Thyroid gland (tissue), 4 donors: ENCODE measurements around the gene HIP1. TPM values are rescaled to one million over a fixed set of nuclear protein-coding genes. Genes with fewer than 3 reads are reported as not detected.

ENCODE experiments used
- DNase-seq, 2 donors: peaks; one replicate each; pipeline ENCODE4 v3.0.0-alpha.2; 2019
- H3K27ac ChIP-seq, 3 donors: fragments of 200-600 bp; sonication (generic); 1 replicate in 2 of 3; 2 replicates in 1 of 3; pipeline ENCODE4 v1.5.1; 2016 to 2019; ENCODE audit warnings: mild to moderate bottlenecking in 1 of 3, moderate library complexity in 1 of 3
- H3K27me3 ChIP-seq: fragments of 200-600 bp; sonication (generic); one replicate; pipeline ENCODE4 v1.5.1; 2019
- H3K36me3 ChIP-seq, 2 donors: fragments of 200-600 bp; sonication (generic); one replicate each; pipeline ENCODE4 v1.5.1; 2016 to 2019
- H3K4me1 ChIP-seq, 2 donors: fragments of 200-600 bp; sonication (generic); one replicate each; pipeline ENCODE4 v1.5.1; 2017 to 2019
- H3K4me3 ChIP-seq, 3 donors: fragments of 200-600 bp; sonication (generic); replicated peaks in 1 of 3; 1 replicate in 2 of 3; 2 replicates in 1 of 3; pipeline ENCODE4 v1.5.1; 2016; ENCODE audit warnings: mild to moderate bottlenecking in 1 of 3
- H3K9me3 ChIP-seq: fragments of 200-600 bp; sonication (generic); one replicate; pipeline ENCODE4 v1.5.1; 2017
- POLR2A ChIP-seq, 2 donors: fragments of 450-650 bp; IDR thresholded peaks; one replicate each; pipeline ENCODE4 v1.6.1; 2017; ENCODE audit warnings: antibody characterized with exemption in 2 of 2, mild to moderate bottlenecking in 2 of 2, moderate library complexity in 1 of 2
- WGBS, 2 donors: methylation state at CpG; one replicate each; pipeline ENCODE4 v1.1.5; 2017; 5-methylcytosine and 5-hydroxymethylcytosine counted together
- intact Hi-C: fragments of 100-400 bp; cut with DNase I; formaldehyde crosslinking; loops from one replicate; pipeline ENCODE4 v1.15.1; 2023
- total RNA-seq, 4 donors: library from RNA; depleted of rRNA; stranded (reverse); fragments of >200 nt; gene quantifications; one replicate each; pipeline ENCODE4 v1.2.3, GENCODE V29; 2016
- TF ChIP-seq, protein P1 (sequence below), 6 experiments: fragments of 200-600 bp in 3 of 6; fragments of 450-650 bp in 3 of 6; sonication (generic) in 3 of 6; IDR thresholded peaks; one replicate each; pipeline ENCODE4 v1.5.1; 2016 to 2019; ENCODE audit warnings: antibody characterized with exemption in 6 of 6, mild to moderate bottlenecking in 2 of 6, inconsistent platforms in 1 of 6, moderate library complexity in 1 of 6

Gene HIP1
- total RNA-seq, 4 donors from 2014 or later: 25.4 to 39.6 (median 28.1) TPM

DNA sequence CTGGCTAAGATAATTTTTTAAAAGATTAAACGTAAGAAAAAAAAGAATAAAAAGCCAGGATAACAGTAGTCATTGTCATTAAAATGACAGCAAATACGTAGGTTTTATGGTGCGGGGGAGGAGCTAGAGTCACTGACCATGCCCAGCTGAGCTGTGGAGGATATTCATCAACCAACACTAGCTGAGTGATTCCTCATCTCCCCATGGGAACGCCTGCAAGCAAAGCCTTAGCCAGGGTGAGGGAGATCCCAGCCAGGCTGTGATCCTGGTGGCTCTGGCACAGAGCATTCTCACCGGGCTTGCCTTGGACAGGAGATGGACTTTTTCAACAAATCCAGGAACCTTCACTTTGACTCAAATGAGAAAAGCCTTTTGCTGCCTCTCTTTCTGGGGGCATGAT is 94.2 kb downstream of the HIP1 start:
- TF ChIP-seq, protein P1, sequence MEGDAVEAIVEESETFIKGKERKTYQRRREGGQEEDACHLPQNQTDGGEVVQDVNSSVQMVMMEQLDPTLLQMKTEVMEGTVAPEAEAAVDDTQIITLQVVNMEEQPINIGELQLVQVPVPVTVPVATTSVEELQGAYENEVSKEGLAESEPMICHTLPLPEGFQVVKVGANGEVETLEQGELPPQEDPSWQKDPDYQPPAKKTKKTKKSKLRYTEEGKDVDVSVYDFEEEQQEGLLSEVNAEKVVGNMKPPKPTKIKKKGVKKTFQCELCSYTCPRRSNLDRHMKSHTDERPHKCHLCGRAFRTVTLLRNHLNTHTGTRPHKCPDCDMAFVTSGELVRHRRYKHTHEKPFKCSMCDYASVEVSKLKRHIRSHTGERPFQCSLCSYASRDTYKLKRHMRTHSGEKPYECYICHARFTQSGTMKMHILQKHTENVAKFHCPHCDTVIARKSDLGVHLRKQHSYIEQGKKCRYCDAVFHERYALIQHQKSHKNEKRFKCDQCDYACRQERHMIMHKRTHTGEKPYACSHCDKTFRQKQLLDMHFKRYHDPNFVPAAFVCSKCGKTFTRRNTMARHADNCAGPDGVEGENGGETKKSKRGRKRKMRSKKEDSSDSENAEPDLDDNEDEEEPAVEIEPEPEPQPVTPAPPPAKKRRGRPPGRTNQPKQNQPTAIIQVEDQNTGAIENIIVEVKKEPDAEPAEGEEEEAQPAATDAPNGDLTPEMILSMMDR (IDR thresholded peaks at IDR 0.05): no peak
- no peak for TF ChIP-seq POLR2A (IDR thresholded peaks at IDR 0.05)
- Histone ChIP-seq H3K9me3 (no peaks in the 10 kb centered on the region), H3K36me3 (no peaks in the 10 kb centered on the region), H3K27me3 (no peaks in the 10 kb centered on the region), H3K4me1 (peaks cover 8 to 14% of the 10 kb centered on the region in 2 donors), H3K4me3 (no peak overlapping the region), H3K27ac (no peak overlapping the region)
- DNase-seq: no peak
- WGBS, 2 donors: 83 to 86% methylated on average over 5 of the region's 5 CpGs
- intact Hi-C loops: no loop called here

DNA sequence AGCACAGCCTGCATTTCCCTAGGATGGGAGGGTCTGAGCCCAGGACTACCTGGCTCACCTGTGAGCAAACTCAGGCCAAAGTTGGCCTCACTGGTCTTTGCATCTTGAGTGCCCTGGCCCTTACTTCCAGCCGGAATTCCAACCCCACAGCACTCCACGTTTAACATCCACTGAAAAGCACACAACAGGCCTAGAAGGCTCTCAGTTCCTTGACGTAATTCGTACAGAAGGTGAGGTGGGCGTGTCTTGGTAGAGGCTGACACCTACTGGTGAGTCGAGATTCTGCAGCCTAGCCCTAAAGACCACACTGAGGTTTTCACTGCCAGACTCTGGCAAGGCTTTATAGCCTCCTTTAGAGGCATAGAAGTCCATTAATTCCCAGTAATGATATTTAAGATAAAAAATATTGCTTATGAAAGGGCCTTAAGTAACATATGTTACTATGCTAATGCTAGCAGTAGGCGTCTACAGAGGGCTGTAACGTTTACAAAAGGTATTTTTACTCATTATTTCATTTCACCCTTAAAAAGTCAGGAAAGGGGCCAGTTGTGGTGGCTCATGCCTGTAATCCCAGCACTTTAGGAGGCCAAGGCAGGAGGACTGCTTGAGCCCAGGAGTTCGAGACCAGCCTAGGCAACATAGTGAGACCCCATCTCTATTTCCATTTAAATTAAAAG is 95.8 kb downstream of the HIP1 start:
- intact Hi-C loops: no loop called here
- Histone ChIP-seq H3K27me3 (no peaks in the 10 kb centered on the region), H3K9me3 (no peaks in the 10 kb centered on the region), H3K36me3 (no peaks in the 10 kb centered on the region), H3K27ac (no peak overlapping the region), H3K4me3 (no peak overlapping the region), H3K4me1 (peaks cover 11 to 13% of the 10 kb centered on the region in 2 donors)
- no peak for TF ChIP-seq POLR2A (IDR thresholded peaks at IDR 0.05)
- TF ChIP-seq, protein P1 (IDR thresholded peaks at IDR 0.05): peak; percentile 59 to 85 (median 76)
- DNase-seq: peak; percentile 57 to 70
- 51 to 56% methylated on average over 9 of the region's 9 CpGs for WGBS, 2 donors

DNA sequence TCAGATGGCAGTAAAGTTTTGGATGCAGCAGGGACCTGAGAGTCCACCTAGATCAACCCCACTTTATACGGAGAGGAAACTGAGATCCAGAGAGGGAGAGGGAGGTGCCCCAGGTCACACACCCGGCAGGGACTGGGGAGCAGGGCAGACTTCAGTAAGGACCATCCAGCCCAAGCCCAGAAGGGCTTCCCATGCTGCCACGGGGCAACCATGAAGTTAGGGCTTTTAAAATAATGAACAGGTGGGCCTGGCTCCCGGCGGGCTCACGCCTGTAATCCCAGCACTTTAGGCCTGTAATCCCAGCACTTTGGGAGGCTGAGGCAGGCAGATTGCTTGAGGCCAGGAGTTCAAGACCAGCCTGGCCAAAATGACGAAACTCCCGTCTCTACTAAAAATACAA is 98.5 kb downstream of the HIP1 start:
- no peaks in the 10 kb centered on the region for H3K36me3 ChIP-seq
- DNase-seq: no peak
- no peak for TF ChIP-seq POLR2A (IDR thresholded peaks at IDR 0.05)
- TF ChIP-seq, protein P1 (IDR thresholded peaks at IDR 0.05): no peak
- peaks cover 12 to 18% of the 10 kb centered on the region in 2 donors for H3K4me1 ChIP-seq
- WGBS, 2 donors: 70 to 81% methylated on average over 4 to 8 of the region's 8 CpGs
- H3K4me3 ChIP-seq: no peak overlapping the region
- peak overlapping the region in 1 of 3 donors; percentile 82 for H3K27ac ChIP-seq
- H3K27me3 ChIP-seq: no peaks in the 10 kb centered on the region
- intact Hi-C loops: no loop called here
- H3K9me3 ChIP-seq: no peaks in the 10 kb centered on the region

DNA sequence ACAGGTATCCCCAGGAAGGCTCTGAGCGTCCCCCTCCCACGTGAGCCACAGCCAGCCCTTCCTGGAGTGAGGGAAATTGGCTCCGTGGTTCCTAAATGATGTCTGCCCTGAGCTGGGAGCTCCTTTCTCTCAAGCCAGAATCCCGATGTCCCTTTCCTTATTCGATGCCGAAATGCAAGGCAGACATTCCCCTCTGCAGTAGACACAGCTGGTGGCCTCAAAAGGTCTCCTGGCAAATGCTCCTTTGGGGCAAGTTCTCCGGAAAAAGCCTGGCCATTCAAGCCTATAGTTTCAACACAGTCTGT is 98.9 kb downstream of the HIP1 start:
- Histone ChIP-seq H3K36me3 (no peaks in the 10 kb centered on the region), H3K4me3 (peak overlapping the region in 1 of 3 donors; percentile 74), H3K27me3 (no peaks in the 10 kb centered on the region), H3K9me3 (no peaks in the 10 kb centered on the region), H3K27ac (peak overlapping the region in 2 of 3 donors; percentile 82 to 89), H3K4me1 (peaks cover 12 to 18% of the 10 kb centered on the region in 2 donors)
- TF ChIP-seq, protein P1 (IDR thresholded peaks at IDR 0.05): no peak
- TF ChIP-seq POLR2A (IDR thresholded peaks at IDR 0.05): no peak
- 20 to 25% methylated on average over 4 to 7 of the region's 7 CpGs for WGBS, 2 donors
- DNase-seq: no peak
- intact Hi-C loops: loop anchor here (5.0 kb wide), 1 partner anchor 68 kb away; no protein-coding TSS in a partner anchor

DNA sequence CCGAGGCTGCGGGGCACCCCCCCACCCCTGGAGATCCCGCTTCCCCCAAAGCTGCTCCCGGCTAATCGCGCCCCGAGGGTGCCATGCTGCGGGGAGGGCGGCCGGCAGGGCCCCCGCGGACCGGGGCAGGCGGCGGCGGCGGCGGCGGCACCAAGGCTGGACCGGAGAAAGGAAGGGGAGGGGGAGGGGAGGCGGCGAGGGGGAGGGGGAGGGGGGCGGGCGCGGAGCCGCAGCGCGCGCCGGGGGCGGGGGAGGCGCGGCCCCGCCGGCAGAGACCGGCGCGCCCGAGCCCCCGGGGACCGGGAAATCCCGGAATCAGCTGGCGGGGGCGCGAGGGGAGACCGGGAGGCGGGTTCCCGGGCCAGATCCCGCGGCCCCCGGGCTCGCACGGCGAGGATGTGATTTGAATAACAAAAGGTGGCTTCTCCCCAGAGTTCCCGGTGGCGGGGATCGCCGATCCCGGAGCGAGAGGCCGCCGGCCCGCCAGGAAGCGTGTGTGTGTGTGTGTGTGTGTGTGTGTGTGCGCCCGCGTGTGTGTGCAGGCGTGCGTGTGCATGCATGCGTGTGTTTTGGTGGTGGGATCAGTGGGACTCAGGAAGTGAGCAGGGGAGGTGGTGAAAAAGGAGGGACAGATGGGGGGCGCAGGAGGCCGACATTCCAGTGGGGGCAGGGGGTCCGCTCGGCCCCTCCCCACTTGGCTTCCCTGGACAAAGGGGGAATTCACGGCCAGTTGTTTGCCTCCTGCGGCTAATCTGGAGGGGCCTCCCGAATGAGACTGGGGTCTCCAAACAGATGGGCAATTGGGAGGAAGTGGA is 99.5 kb downstream of the HIP1 start:
- H3K27ac ChIP-seq: peak overlapping the region; percentile 47 to 89 (median 82)
- peak overlapping the region; percentile 14 to 74 (median 28) for H3K4me3 ChIP-seq
- H3K36me3 ChIP-seq: no peaks in the 10 kb centered on the region
- no peaks in the 10 kb centered on the region for H3K27me3 ChIP-seq
- intact Hi-C loops: loop anchor here (5.0 kb wide), 1 partner anchor 67 kb away; no protein-coding TSS in a partner anchor
- H3K4me1 ChIP-seq: peaks cover 12 to 18% of the 10 kb centered on the region in 2 donors
- H3K9me3 ChIP-seq: no peaks in the 10 kb centered on the region
- peak; percentile 47 to 59 for DNase-seq
- TF ChIP-seq, protein P1 (IDR thresholded peaks at IDR 0.05): no peak
- TF ChIP-seq POLR2A (IDR thresholded peaks at IDR 0.05): no peak
- whole genome bisulfite sequencing, 2 donors: 0 to 4% methylated on average over 17 to 31 of the region's 77 CpGs
